ENCODE results near the gene KATNAL2.

GRCh38 chr18:46894124-46894523 is 23.3 kb upstream of the KATNAL2 start:
- TF ChIP-seq CTCF (IDR thresholded peaks at IDR 0.05): no peak
- TF ChIP-seq POLR2AphosphoS5 (IDR thresholded peaks at IDR 0.05): no peak
